KMS-11 (cell line): ENCODE results near the gene SLC12A2.

Experiments used
- H2AFZ ChIP-seq: fragments of 200-600 bp; sonication (generic); 2 replicates; pipeline ENCODE4 v1.6.1; 2016; ENCODE audit warnings: antibody characterized with exemption, mixed run types, low read depth
- H3K27ac ChIP-seq: fragments of 200-600 bp; sonication (generic); 2 replicates; pipeline ENCODE4 v1.6.1; 2016; ENCODE audit warnings: mild to moderate bottlenecking, mixed run types
- H3K27me3 ChIP-seq: fragments of 200-600 bp; sonication (generic); 2 replicates; pipeline ENCODE4 v1.6.1; 2017; ENCODE audit warnings: mild to moderate bottlenecking, low read depth, mixed run types, moderate library complexity; ENCODE audit not compliant: insufficient read depth
- H3K36me3 ChIP-seq: fragments of 200-600 bp; sonication (generic); 2 replicates; pipeline ENCODE4 v1.6.1; 2017; ENCODE audit warnings: mild to moderate bottlenecking, mixed run types; ENCODE audit not compliant: insufficient read depth
- H3K4me1 ChIP-seq: fragments of 200-600 bp; sonication (generic); 2 replicates; pipeline ENCODE4 v1.6.1; 2016; ENCODE audit warnings: mild to moderate bottlenecking, low read depth, mixed run types; ENCODE audit not compliant: poor library complexity, severe bottlenecking
- H3K4me2 ChIP-seq: fragments of 200-600 bp; sonication (generic); 2 replicates; pipeline ENCODE4 v1.7.0; 2016; ENCODE audit warnings: mild to moderate bottlenecking, mixed run types
- H3K4me3 ChIP-seq: fragments of 200-600 bp; sonication (generic); IDR thresholded peaks from 2 replicates; pipeline ENCODE4 v1.6.1; 2017; ENCODE audit warnings: low read depth, low read length, mixed read lengths; ENCODE audit not compliant: insufficient read depth
- H3K79me2 ChIP-seq: fragments of 200-600 bp; sonication (generic); 2 replicates; pipeline ENCODE4 v1.6.1; 2016; ENCODE audit warnings: low read depth, mixed run types; ENCODE audit not compliant: insufficient read depth
- H3K9ac ChIP-seq: fragments of 200-600 bp; sonication (generic); 2 replicates; pipeline ENCODE4 v1.6.1; 2016; ENCODE audit warnings: mild to moderate bottlenecking, mixed run types
- H4K20me1 ChIP-seq: fragments of 200-600 bp; sonication (generic); 2 replicates; pipeline ENCODE4 v1.6.1; 2016; ENCODE audit warnings: mild to moderate bottlenecking, mixed run types; ENCODE audit not compliant: insufficient read depth
- TF ChIP-seq, protein P1 (sequence below): fragments of 200-600 bp; sonication (generic); conservative IDR thresholded peaks from 2 replicates; pipeline ENCODE4 v1.6.1; 2017; ENCODE audit warnings: low read depth, mild to moderate bottlenecking, antibody characterized with exemption, low read length, moderate library complexity, mixed read lengths

SLC12A2 gene

DNA sequence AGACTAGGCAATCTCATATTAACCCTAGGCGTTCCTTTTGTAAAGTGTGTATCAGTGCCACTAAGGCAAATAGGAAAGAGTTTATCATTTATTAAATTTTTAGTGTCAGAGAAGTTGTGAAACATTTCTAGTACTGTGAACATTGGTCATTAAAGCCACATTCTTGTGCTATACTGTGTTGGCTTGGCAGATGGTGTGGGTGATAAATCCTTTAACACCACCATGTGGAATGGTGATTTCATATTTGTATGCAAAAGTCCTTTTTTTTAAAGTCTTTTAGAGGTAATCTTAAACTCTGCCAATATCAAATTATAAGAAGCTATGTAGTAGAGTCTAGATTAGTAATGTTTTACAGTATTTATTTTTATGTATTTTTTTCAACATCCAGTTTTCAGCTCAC, 18.1 kb downstream of the SLC12A2 start:
- Histone ChIP-seq H3K79me2 (no peaks in the 10 kb centered on the region), H3K27ac (no peak overlapping the region), H3K4me2 (no peak overlapping the region), H3K4me1 (no peaks in the 10 kb centered on the region), H3K9ac (no peak overlapping the region), H3K36me3 (no peaks in the 10 kb centered on the region), H3K27me3 (no peaks in the 10 kb centered on the region), H4K20me1 (no peaks in the 10 kb centered on the region), H3K4me3 (no peak overlapping the region), H2AFZ (no peak overlapping the region)
- TF ChIP-seq, protein P1, sequence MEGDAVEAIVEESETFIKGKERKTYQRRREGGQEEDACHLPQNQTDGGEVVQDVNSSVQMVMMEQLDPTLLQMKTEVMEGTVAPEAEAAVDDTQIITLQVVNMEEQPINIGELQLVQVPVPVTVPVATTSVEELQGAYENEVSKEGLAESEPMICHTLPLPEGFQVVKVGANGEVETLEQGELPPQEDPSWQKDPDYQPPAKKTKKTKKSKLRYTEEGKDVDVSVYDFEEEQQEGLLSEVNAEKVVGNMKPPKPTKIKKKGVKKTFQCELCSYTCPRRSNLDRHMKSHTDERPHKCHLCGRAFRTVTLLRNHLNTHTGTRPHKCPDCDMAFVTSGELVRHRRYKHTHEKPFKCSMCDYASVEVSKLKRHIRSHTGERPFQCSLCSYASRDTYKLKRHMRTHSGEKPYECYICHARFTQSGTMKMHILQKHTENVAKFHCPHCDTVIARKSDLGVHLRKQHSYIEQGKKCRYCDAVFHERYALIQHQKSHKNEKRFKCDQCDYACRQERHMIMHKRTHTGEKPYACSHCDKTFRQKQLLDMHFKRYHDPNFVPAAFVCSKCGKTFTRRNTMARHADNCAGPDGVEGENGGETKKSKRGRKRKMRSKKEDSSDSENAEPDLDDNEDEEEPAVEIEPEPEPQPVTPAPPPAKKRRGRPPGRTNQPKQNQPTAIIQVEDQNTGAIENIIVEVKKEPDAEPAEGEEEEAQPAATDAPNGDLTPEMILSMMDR: no peak

DNA sequence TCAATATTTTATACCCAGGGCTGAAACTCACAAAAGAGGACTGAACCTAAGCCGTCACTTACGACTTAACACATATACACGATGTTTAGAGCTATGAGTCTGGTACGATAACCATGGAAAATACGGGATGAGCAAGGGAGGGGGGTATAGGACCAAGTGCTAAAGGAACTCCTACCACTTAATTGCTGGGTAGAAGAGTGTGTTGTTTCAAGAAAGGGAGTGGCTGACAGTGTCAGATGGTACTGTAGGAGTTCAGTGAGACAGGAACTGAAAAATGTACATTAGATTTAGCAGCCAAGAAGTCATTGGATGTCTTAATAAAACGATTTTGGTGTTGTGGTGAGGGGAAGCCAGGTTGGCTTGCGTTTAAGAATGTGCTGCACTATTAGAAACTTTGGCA, 21.6 kb downstream of the SLC12A2 start:
- no peaks in the 10 kb centered on the region for H4K20me1 ChIP-seq
- no peaks in the 10 kb centered on the region for H3K79me2 ChIP-seq
- TF ChIP-seq, protein P1: no peak
- H3K9ac ChIP-seq: no peak overlapping the region
- H3K4me2 ChIP-seq: no peak overlapping the region
- H3K4me1 ChIP-seq: no peaks in the 10 kb centered on the region
- H2AFZ ChIP-seq: no peak overlapping the region
- no peaks in the 10 kb centered on the region for H3K27me3 ChIP-seq
- no peak overlapping the region for H3K27ac ChIP-seq
- no peak overlapping the region for H3K4me3 ChIP-seq
- no peaks in the 10 kb centered on the region for H3K36me3 ChIP-seq

DNA sequence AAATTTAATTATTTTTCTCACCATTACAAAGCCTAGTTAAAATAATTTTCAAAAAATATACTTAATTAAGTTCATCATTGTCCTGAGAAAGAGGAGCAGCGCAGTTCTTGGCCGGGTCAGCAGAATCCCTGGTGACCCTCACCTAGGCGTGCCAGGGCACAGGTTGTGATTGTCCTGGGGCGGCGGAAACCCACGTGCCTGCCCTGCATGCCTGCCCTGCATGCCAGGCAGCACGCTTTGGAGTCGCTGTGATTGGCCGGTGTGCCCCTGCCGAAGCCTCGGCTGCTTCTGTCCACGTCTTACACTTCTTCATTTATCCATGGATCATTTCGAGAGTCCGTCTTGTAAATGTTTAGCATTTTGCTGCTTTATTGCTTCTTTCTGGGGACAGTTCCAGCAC, 25.6 kb downstream of the SLC12A2 start:
- H3K4me2 ChIP-seq: no peak overlapping the region
- no peak overlapping the region for H3K4me3 ChIP-seq
- H3K4me1 ChIP-seq: no peaks in the 10 kb centered on the region
- H3K36me3 ChIP-seq: no peaks in the 10 kb centered on the region
- no peaks in the 10 kb centered on the region for H3K79me2 ChIP-seq
- H3K9ac ChIP-seq: no peak overlapping the region
- TF ChIP-seq, protein P1: no peak
- no peak overlapping the region for H2AFZ ChIP-seq
- H3K27me3 ChIP-seq: no peaks in the 10 kb centered on the region
- no peaks in the 10 kb centered on the region for H4K20me1 ChIP-seq
- no peak overlapping the region for H3K27ac ChIP-seq

DNA sequence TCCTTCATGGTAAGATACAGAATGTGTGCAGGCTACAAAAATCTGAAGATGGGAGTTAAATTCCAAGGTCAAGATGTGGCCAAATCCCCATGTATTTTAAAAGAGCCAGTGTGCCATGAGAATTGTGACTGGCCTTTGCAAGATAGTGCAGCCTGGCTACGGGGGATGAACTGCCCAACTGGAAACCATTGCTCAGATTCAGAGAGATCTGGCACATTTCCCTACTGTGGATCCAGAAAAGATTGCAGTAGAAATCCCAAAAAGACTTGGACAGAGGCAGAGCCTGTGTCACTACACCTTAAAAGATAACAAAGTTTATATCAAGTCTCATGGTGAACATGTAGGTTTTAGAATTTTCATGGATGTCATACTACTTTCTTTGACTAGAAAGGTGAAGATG, 26.2 kb downstream of the SLC12A2 start:
- Histone ChIP-seq H3K36me3 (no peaks in the 10 kb centered on the region), H3K4me2 (no peak overlapping the region), H3K27ac (no peak overlapping the region), H3K4me3 (no peak overlapping the region), H3K4me1 (no peaks in the 10 kb centered on the region), H3K79me2 (no peaks in the 10 kb centered on the region), H4K20me1 (no peaks in the 10 kb centered on the region), H2AFZ (no peak overlapping the region), H3K9ac (no peak overlapping the region), H3K27me3 (no peaks in the 10 kb centered on the region)
- TF ChIP-seq, protein P1: no peak
